Measurements from ENCODE around the gene OXLD1.
"Not testable (repeated sequence)": the region's sequence is repeated elsewhere in the genome, so short reads cannot be mapped to it uniquely, and the experiment has no call there.

The OXLD1 gene

DNA sequence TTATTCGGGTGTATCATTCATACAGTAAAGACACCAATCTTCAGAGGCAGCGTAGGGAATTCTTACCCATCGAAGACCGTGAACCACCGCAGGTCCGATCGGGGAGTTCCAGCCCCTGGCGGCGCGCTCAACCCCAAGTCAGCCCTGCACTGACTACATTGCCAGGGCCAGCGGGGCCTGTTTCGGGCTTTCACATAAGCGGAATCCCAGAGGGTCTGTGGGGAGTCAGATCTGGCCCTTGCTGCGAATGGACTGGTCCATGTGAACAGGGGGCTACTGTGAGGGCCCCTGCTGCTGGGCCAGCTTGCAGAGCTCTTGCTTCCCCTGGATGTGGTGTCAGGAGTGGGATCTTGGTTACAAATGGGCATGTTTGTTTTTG, 17.7 kb downstream of the OXLD1 start:
- DNase-seq: no peak

GRCh38 chr17:81648013-81648706, 18.2 kb downstream of the OXLD1 start:
- DNase-seq: no peak

GRCh38 chr17:81647640-81648012, 18.8 kb downstream of the OXLD1 start:
- DNase-seq: no peak

GRCh38 chr17:81646869-81647600, 19.4 kb downstream of the OXLD1 start:
- no peak for DNase-seq

GRCh38 chr17:81644976-81645952, 21.1 kb downstream of the OXLD1 start:
- no peak for DNase-seq

- no peak for DNase-seq
Measured at GRCh38 chr17:81644496-81644895, 21.9 kb downstream of the OXLD1 start.

DNA sequence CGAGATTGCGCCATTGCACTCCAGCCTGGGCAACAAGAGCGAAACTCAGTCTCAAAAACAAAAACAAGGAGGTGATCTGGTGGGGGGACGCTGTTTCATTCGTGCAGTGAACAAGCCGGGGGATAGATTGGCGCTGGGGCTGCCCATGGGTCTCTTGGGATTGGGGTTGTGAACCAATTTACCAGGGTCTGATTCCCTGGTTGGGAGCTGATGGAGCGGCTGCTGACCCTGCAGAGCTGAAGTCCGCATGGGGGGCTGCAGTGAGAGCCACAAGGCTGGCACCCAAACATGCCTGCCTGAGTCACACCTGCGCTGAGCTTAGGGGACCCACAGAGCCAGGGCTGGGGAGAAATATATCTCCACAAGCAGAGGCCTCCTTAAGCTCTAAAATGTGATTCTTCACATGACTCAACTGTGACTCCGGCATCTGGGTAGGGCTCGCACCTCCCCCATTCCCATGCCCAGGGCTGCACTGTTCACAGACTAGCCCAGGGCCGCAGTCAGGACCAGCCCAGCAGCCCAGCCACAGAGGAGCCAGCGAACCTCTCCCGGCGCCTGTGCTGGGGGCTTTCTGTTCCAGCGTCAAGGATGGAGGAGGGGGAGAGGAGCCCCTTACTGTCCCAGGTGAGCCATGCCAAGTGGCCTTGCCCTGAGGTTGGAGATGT, 24.4 kb downstream of the OXLD1 start:
- DNase-seq: no peak

GRCh38 chr17:81640011-81640410, 26.4 kb downstream of the OXLD1 start:
- DNase-seq: no peak

- no peak for DNase-seq
Measured at GRCh38 chr17:81638683-81639082, 27.7 kb downstream of the OXLD1 start.

GRCh38 chr17:81636505-81637288, 29.7 kb downstream of the OXLD1 start, which contains the start of the genes NPLOC4 and TSPAN10:
Gene NPLOC4 (minus strand): TSS chr17:81637112. CDS start chr17:81636930, 182 bp downstream.
Gene TSPAN10 (plus strand): TSS chr17:81637196. CDS start chr17:81642413, 5,217 bp downstream.
- DNase-seq: no peak

DNA sequence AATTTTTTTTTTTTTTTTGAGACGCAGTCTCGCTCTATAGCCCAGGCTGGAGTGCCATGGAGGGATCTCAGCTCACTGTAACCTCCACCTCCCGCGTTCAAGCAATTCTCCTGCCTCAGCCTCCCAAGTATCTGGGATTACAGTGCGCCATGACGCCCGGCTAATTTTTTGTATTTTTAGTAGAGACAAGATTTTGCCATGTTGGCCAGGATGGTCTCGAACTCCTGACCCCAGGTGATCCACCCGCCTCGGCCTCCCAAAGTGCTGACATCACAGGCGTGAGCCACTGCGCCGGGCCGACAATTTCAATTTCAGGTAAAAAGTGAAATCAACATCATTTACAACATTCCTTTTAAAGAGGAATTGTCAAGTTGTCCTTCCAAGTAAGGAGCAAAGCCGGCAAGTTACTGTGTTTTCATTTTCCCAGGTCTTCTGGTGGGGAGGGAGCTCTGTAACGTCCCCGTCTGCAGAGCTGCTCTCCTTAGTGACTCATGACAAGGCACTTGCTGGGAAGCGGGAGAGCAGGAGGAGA, 30.4 kb downstream of the OXLD1 start:
- no peak for DNase-seq

- no peak for DNase-seq
Measured at GRCh38 chr17:81635431-81635830, 31.0 kb downstream of the OXLD1 start.

DNA sequence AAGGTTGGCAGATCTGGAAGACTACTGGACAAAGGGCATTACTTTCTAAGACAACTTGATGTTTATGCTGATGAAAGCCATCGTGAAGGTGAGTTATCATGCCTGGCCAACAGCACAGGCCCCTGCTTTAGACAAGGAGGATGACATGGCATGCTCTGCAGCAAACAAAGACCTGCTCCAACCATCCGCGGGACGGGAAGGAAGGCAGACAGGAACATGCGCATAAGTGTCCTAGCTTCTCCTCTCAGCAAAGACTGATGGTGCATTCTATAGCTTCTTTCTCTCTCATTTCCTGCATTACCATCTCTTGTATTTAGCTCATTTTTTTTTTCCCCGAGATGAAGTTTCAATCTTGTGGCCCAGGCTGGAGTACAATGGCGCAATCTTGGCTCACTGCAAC, 34.9 kb downstream of the OXLD1 start:
- DNase-seq: no peak

DNA sequence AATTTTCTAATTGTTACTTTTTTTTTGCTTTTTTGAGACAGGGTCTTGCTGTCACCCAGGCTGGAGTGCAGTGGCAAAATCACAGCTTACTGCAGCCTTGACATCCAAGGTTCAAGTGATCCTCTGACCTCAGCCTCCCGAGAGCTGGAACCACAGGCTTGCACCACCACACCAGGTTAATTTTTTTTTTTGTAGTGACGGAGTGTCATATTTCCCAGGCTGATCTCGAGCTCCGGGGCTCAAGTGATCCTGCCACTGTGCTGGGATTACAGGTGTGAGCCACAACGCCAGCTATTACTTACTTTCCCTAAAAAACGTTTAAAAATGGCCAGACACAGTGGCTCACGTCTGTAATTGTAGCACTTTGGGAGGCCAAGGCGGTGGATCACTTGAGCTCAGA, 36.1 kb downstream of the OXLD1 start:
- DNase-seq: no peak

DNA sequence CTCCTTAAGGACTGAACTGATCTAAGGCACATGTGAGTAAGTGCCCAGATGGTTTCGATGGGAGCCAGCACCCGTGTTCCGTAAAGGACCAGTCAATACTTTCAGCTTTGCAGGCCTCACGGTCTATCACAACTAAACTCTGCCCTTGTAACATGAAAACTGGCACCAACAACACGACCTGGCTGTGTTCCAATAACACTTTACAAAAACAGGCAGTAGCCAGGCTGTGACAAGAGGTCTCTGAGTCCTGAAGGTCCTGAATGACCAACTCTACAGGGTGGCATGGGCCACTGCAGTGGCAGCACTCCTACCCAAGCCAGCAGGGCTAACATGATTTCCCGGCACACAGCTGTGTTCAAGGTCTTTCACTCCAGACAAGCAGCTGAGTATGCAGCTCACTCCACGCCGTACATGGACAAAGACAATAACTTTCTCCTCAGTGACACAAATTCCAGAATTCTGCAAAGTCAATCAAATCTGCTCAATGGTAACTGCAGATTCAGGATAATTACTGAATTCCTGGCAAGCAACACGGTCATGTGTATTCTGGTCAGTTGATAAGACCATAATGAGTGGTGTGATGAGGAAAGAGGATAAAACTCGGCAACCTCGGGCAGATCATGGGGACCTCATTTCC, 44.8 kb downstream of the OXLD1 start:
- DNase-seq: no peak

- DNase-seq: not testable (repeated sequence)
Measured at GRCh38 chr17:81618307-81618706, 48.1 kb downstream of the OXLD1 start.

- no peak for DNase-seq
Measured at GRCh38 chr17:81616877-81617276, 49.5 kb downstream of the OXLD1 start.

DNA sequence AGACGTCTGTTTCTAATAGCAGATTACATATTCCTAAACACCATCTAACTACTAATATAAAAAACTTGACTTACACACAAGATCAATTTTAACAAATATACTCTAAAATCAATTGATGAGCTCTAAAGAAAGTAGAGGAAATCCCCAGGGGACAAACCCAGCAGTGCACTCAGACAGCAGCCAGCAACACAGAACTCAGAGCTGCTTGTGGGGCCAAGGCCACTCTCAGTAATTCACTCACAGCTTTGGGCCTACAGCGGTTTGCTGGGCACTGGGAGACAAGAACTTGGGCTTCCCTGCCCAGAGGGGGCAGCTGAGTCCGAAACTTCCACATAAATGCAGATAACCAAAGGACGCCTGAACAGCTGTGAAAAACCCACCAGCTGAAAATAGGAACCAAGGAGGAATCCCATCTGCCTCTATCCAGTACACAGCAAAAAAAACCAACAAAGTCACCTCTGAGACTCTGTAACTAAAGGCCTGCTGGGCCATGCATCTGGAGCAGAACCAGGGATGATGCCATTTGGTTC, 50.9 kb downstream of the OXLD1 start:
- DNase-seq: no peak

Data from DMS79 (cell line).